Gastroesophageal sphincter (tissue), 4 donors: ENCODE results near the gene OR5W2. TPM values are rescaled to one million over a fixed set of nuclear protein-coding genes. Genes with fewer than 3 reads are reported as not detected.

Source experiments
- small RNA-seq, 4 donors: library from RNA; depleted of rRNA; stranded (forward); fragments of <200 nt; gene quantifications; one replicate each; pipeline ENCODE3, GENCODE V24; 2016
- total RNA-seq, 4 donors: library from RNA; depleted of rRNA; stranded (reverse); fragments of >200 nt; gene quantifications; one replicate each; pipeline ENCODE4 v1.1.0, GENCODE V29; 2016

OR5W2 gene
- total RNA-seq, 4 donors from 2014 or later, result not detected

Small RNAs within 50 kb of the gene (small RNA-seq; reads per million reads assigned to genes)
- 0 reads per million in 4 donors for gene AC036111.3

Other genes with a start within 250 kb of the OR5W2 start
- not detected for gene OR5D13, start 141.1 kb downstream of the OR5W2 start, total RNA-seq
- under 1 TPM in 1 of 4 donors, not detected in 3; 0.89 TPM for gene OR5D14, start 119.0 kb downstream of the OR5W2 start, total RNA-seq
- gene OR5L1, start 103.2 kb downstream of the OR5W2 start, total RNA-seq, result not detected
- not detected for gene OR5D18, start 95.0 kb downstream of the OR5W2 start, total RNA-seq
- gene OR5L2, start 87.4 kb downstream of the OR5W2 start, total RNA-seq, result not detected
- gene OR5D16, start 75.8 kb downstream of the OR5W2 start, total RNA-seq, result not detected
- not detected for gene TRIM51, start 31.3 kb downstream of the OR5W2 start, total RNA-seq
- not detected for gene OR5I1, start 21.8 kb upstream of the OR5W2 start, total RNA-seq
- gene OR10AG1, start 55.4 kb upstream of the OR5W2 start, total RNA-seq, result not detected
- gene OR5F1, start 80.0 kb upstream of the OR5W2 start, total RNA-seq, result not detected
- under 1 TPM in 1 of 4 donors, not detected in 3; 0.04 TPM for gene OR5AS1, start 113.1 kb upstream of the OR5W2 start, total RNA-seq
- gene OR8I2, start 178.7 kb upstream of the OR5W2 start, total RNA-seq, result not detected
- not detected for gene OR8H2, start 189.1 kb upstream of the OR5W2 start, total RNA-seq
- not detected for gene OR8H3, start 207.8 kb upstream of the OR5W2 start, total RNA-seq
- gene OR8J3, start 225.6 kb upstream of the OR5W2 start, total RNA-seq, result under 1 TPM in 1 of 4 donors, not detected in 3; 0.12 TPM
- gene OR8K5, start 245.7 kb upstream of the OR5W2 start, total RNA-seq, result not detected